H9 (cell line): ENCODE measurements around the gene HUS1. TPM values are rescaled to one million over a fixed set of nuclear protein-coding genes. Genes with fewer than 3 reads are reported as not detected.

ENCODE experiments used
- DNase-seq: peaks from one replicate; pipeline ENCODE4 v3.0.0-alpha.2; 2017
- H2AFZ ChIP-seq: one replicate; pipeline ENCODE4 v1.6.1; 2013; ENCODE audit warnings: mild to moderate bottlenecking, low read length, control low read depth, moderate library complexity
- H2AK5ac ChIP-seq: 2 replicates; pipeline ENCODE4 v1.6.1; 2013; ENCODE audit warnings: low read length, control low read depth, mixed read lengths; ENCODE audit not compliant: insufficient read length
- H2BK120ac ChIP-seq: one replicate; pipeline ENCODE4 v1.6.1; 2013; ENCODE audit warnings: low read depth, mild to moderate bottlenecking, low read length, control low read depth, inconsistent platforms; ENCODE audit not compliant: poor library complexity, severe bottlenecking
- H2BK12ac ChIP-seq: 2 replicates; pipeline ENCODE4 v1.6.1; 2013; ENCODE audit warnings: low read length, control low read depth, mixed read lengths, low read depth; ENCODE audit not compliant: insufficient read length
- H2BK15ac ChIP-seq: 2 replicates; pipeline ENCODE4 v1.6.1; 2013; ENCODE audit warnings: low read depth, low read length, control low read depth
- H2BK20ac ChIP-seq: one replicate; pipeline ENCODE4 v1.6.1; 2013; ENCODE audit warnings: low read depth, mild to moderate bottlenecking, low read length, control low read depth, inconsistent platforms; ENCODE audit not compliant: poor library complexity, severe bottlenecking
- H2BK5ac ChIP-seq: 2 replicates; pipeline ENCODE4 v1.6.1; 2013; ENCODE audit warnings: low read length, control low read depth, mixed read lengths; ENCODE audit not compliant: insufficient read length
- H3K14ac ChIP-seq: 2 replicates; pipeline ENCODE4 v1.6.1; 2013; ENCODE audit warnings: low read length, control low read depth; ENCODE audit not compliant: insufficient read depth
- H3K18ac ChIP-seq: 2 replicates; pipeline ENCODE4 v1.6.1; 2013; ENCODE audit warnings: low read depth, mild to moderate bottlenecking, mixed read lengths, low read length, control low read depth; ENCODE audit not compliant: insufficient read length
- H3K23ac ChIP-seq: 2 replicates; pipeline ENCODE4 v1.6.1; 2013; ENCODE audit warnings: low read length, control low read depth, mixed read lengths, low read depth; ENCODE audit not compliant: insufficient read length
- H3K23me2 ChIP-seq: 2 replicates; pipeline ENCODE4 v1.6.1; 2013; ENCODE audit warnings: low read depth, mild to moderate bottlenecking, mixed read lengths, low read length, control low read depth; ENCODE audit not compliant: insufficient read length, poor library complexity, severe bottlenecking
- H3K27ac ChIP-seq: 2 replicates; pipeline ENCODE4 v1.5.1; 2013; ENCODE audit warnings: low read length, control low read depth, mixed read lengths, low read depth; ENCODE audit not compliant: insufficient read length
- H3K27me3 ChIP-seq: 2 replicates; pipeline ENCODE4 v1.6.1; 2013; ENCODE audit warnings: low read length, control low read depth, inconsistent platforms; ENCODE audit not compliant: insufficient read depth
- H3K4ac ChIP-seq: 2 replicates; pipeline ENCODE4 v1.6.1; 2013; ENCODE audit warnings: low read depth, mild to moderate bottlenecking, control low read depth, inconsistent platforms, low read length, moderate library complexity
- H3K4me1 ChIP-seq: 2 replicates; pipeline ENCODE4 v1.6.1; 2013; ENCODE audit warnings: low read length, control low read depth, inconsistent platforms; ENCODE audit not compliant: insufficient read depth
- H3K4me2 ChIP-seq: 2 replicates; pipeline ENCODE4 v1.6.1; 2013; ENCODE audit warnings: low read length, control low read depth, mixed read lengths; ENCODE audit not compliant: insufficient read length, insufficient read depth
- H3K56ac ChIP-seq: 2 replicates; pipeline ENCODE4 v1.6.1; 2013; ENCODE audit warnings: low read depth, mild to moderate bottlenecking, mixed read lengths, low read length, control low read depth; ENCODE audit not compliant: insufficient read length
- H3K79me1 ChIP-seq: 2 replicates; pipeline ENCODE4 v1.6.1; 2013; ENCODE audit warnings: low read depth, mild to moderate bottlenecking, moderate library complexity, low read length, control low read depth, inconsistent platforms; ENCODE audit not compliant: insufficient read depth, poor library complexity, severe bottlenecking
- H3K79me2 ChIP-seq: 2 replicates; pipeline ENCODE4 v1.6.1; 2013; ENCODE audit warnings: low read length, control low read depth, inconsistent platforms; ENCODE audit not compliant: insufficient read depth
- H3K9ac ChIP-seq: 2 replicates; pipeline ENCODE4 v1.6.1; 2013; ENCODE audit warnings: low read length, control low read depth, mixed read lengths; ENCODE audit not compliant: insufficient read length; ENCODE audit errors: extremely low read depth
- H3K9me3 ChIP-seq: one replicate; pipeline ENCODE4 v1.6.1; 2013; ENCODE audit warnings: low read depth, low read length, inconsistent platforms; ENCODE audit not compliant: control insufficient read depth
- H3T11ph ChIP-seq: one replicate; pipeline ENCODE4 v1.6.1; 2013; ENCODE audit warnings: mild to moderate bottlenecking, low read length, control low read depth, inconsistent platforms
- H4K20me1 ChIP-seq: one replicate; pipeline ENCODE4 v1.6.1; 2013; ENCODE audit not compliant: control insufficient read depth, insufficient read length, insufficient read depth
- H4K5ac ChIP-seq: 2 replicates; pipeline ENCODE4 v1.6.1; 2013; ENCODE audit warnings: low read depth, mild to moderate bottlenecking, mixed read lengths, low read length, control low read depth; ENCODE audit not compliant: insufficient read length
- H4K8ac ChIP-seq: replicated peaks from 2 replicates; pipeline ENCODE4 v1.6.1; 2013; ENCODE audit warnings: low read length, control low read depth, mixed read lengths, low read depth; ENCODE audit not compliant: insufficient read length
- H4K91ac ChIP-seq: 2 replicates; pipeline ENCODE4 v1.6.1; 2013; ENCODE audit warnings: low read depth, mild to moderate bottlenecking, moderate library complexity, mixed read lengths, low read length, control low read depth; ENCODE audit not compliant: insufficient read length
- H3K27ac Mint-ChIP-seq, 3 experiments: 2 replicates in 2 of 3; 3 replicates in 1 of 3; pipeline ENCODE4 v1.8.0; 2020 to 2021; ENCODE audit warnings: mixed read lengths in 3 of 3, mild to moderate bottlenecking in 1 of 3, moderate library complexity in 1 of 3
- H3K27me3 Mint-ChIP-seq: 2 replicates; pipeline ENCODE4 v1.8.0; 2021; ENCODE audit warnings: low read depth, mild to moderate bottlenecking, moderate library complexity, mixed read lengths
- H3K36me3 Mint-ChIP-seq, 3 experiments: 2 replicates in 2 of 3; 3 replicates in 1 of 3; pipeline ENCODE4 v1.8.0; 2020 to 2021; ENCODE audit warnings: low read depth in 3 of 3, mixed read lengths in 3 of 3; ENCODE audit not compliant: insufficient read depth in 1 of 3
- H3K4me1 Mint-ChIP-seq, 2 experiments: 2 replicates each; pipeline ENCODE4 v1.8.0; 2020; ENCODE audit warnings: mixed read lengths in 2 of 2
- H3K4me3 Mint-ChIP-seq, 2 experiments: 2 replicates in 1 of 2; 3 replicates in 1 of 2; pipeline ENCODE4 v1.8.0; 2020 to 2021; ENCODE audit warnings: mild to moderate bottlenecking in 2 of 2, mixed read lengths in 2 of 2, moderate library complexity in 1 of 2
- H3K9me3 Mint-ChIP-seq, 2 experiments: 2 replicates in 1 of 2; 3 replicates in 1 of 2; pipeline ENCODE4 v1.8.0; 2020; ENCODE audit warnings: mild to moderate bottlenecking in 2 of 2, mixed read lengths in 2 of 2, moderate library complexity in 1 of 2
- CTCF ChIP-seq: fragments of 200-600 bp; sonication (generic); conservative IDR thresholded peaks from 3 replicates; pipeline ENCODE4 v1.8.0; 2021; ENCODE audit warnings: antibody characterized with exemption, mild to moderate bottlenecking
- WGBS: extraction: QIAGEN DNeasy Blood & Tissue Kit; methylation state at CpG from one replicate; pipeline ENCODE4 v1.1.7; 2013; ENCODE audit warnings: missing lambda C conversion rate, low lambda C conversion rate, mixed read lengths; ENCODE audit not compliant: insufficient read length; ENCODE audit errors: extremely low coverage; 5-methylcytosine and 5-hydroxymethylcytosine counted together
- total RNA-seq: library from RNA; stranded (reverse); gene quantifications from 2 replicates; pipeline ENCODE4 v1.2.1, GENCODE V29; 2021

HUS1 gene
- total RNA-seq, 1 experiment from 2014 or later: 43.1 TPM

DNA sequence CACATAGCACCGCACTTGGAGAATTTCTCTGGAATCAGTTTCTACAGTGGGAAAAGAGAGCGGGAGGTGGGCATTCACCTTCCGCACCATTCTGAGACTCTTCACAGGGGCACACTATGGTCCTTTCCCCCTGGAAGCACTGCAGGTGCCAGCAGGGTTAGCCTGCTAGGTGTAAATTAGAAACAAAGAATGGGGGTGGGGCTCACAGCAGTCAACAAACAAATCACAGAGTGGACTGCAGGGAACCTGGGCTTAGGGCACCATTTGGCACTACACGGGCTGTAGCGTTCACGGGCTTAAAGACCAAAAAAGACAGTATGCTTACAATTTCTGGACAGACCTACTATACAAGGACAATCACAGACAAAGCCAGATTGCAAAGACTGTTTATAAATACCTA, 23.2 kb downstream of the HUS1 start:
- H3K23ac ChIP-seq: no peak overlapping the region
- Mint-ChIP-seq H3K4me3 (no peak overlapping the region), H3K9me3 (peaks cover 13 to 15% of the 10 kb centered on the region in 2 experiments; a peak in 4 of 5 replicates), H3K27me3 (no peaks in the 10 kb centered on the region), H3K27ac (no peak overlapping the region), H3K36me3 (peaks cover 24 to 44% (median 43%) of the 10 kb centered on the region in 3 experiments), H3K4me1 (peaks cover 20 to 23% of the 10 kb centered on the region in 2 experiments)
- no peaks in the 10 kb centered on the region for H3K27me3 ChIP-seq
- no peak overlapping the region for H2BK20ac ChIP-seq
- DNase-seq: no peak
- H3K27ac ChIP-seq: no peak overlapping the region
- H3K79me2 ChIP-seq: no peaks in the 10 kb centered on the region
- H3K4me2 ChIP-seq: no peak overlapping the region
- H2AFZ ChIP-seq: no peak overlapping the region
- no peaks in the 10 kb centered on the region for H3K23me2 ChIP-seq
- H2BK15ac ChIP-seq: no peak overlapping the region
- no peak overlapping the region for H2BK5ac ChIP-seq
- H4K20me1 ChIP-seq: no peaks in the 10 kb centered on the region
- no peaks in the 10 kb centered on the region for H3K9me3 ChIP-seq
- H3K79me1 ChIP-seq: no peaks in the 10 kb centered on the region
- H4K5ac ChIP-seq: no peak overlapping the region
- H4K8ac ChIP-seq: no peak overlapping the region
- no peak overlapping the region for H3K9ac ChIP-seq
- H2BK120ac ChIP-seq: no peak overlapping the region
- TF ChIP-seq CTCF: no peak
- no peak overlapping the region for H3K18ac ChIP-seq
- H3K4me1 ChIP-seq: no peaks in the 10 kb centered on the region
- H3K4ac ChIP-seq: no peak overlapping the region
- H4K91ac ChIP-seq: no peak overlapping the region
- H3T11ph ChIP-seq: no peak overlapping the region
- WGBS: no CpG with 5 or more reads among the region's 6 CpGs
- no peak overlapping the region for H3K14ac ChIP-seq
- H2AK5ac ChIP-seq: no peak overlapping the region
- H2BK12ac ChIP-seq: no peak overlapping the region
- no peak overlapping the region for H3K56ac ChIP-seq
